ENCODE results near the gene CENPM. TPM values are rescaled to one million over a fixed set of nuclear protein-coding genes. Genes with fewer than 3 reads are reported as not detected.
"Not testable (repeated sequence)": the region's sequence is repeated elsewhere in the genome, so short reads cannot be mapped to it uniquely, and the experiment has no call there.

Gene CENPM
- total RNA-seq, 2 donors from 2014 or later = not detected

DNA sequence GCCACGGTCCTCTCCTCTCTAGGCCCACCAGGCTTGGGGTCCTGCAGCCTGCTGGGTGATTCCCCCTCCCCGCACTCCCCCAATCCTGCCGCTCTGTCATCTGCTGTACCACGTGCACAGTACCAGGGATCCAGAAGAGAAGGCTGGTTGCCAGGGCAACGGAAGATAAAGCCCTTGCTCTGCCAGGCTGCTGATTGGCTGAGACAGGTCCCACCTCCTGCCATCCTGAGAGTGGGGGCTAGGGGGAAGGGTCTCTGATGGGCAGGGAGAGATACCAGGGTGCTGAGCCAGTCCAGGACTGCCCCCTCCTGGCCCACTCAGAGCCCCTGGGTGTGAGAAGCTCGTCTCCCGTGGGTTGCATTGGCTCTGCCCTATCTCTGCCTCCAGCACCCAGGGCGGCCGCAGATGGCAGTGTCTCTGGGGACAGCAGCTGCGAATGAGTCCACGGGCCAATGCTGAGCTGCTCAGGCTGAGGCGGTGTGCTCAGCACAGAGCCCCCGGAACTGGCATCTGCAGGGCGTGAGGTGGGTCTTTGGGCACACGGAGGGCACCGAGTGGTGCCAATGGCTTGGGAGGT is 5.0 kb upstream of the CENPM start, which contains the start of gene SMIM45:
Gene SMIM45 (plus strand): TSS at position 253 of the 577 bp plus-strand sequence.
- H3K9me3 ChIP-seq = no peaks in the 10 kb centered on the region
- ATAC-seq (ENCODE audit: insufficient number of reproducible peaks, low FRiP score, low read depth) (no peak), DNase-seq (ENCODE audit: low spot score) (no peak)
- H3K4me1 ChIP-seq (ENCODE audit: control insufficient read depth in 1 of 2, low read depth in 2 of 2) = peaks cover 0 to 5% of the 10 kb centered on the region in 2 donors
- no peak within 1 kb of the TSS for H3K4me3 ChIP-seq
- H3K27me3 ChIP-seq (replicated peaks; ENCODE audit: insufficient read depth) = no peaks in the 10 kb centered on the region
- TF ChIP-seq, protein P1, sequence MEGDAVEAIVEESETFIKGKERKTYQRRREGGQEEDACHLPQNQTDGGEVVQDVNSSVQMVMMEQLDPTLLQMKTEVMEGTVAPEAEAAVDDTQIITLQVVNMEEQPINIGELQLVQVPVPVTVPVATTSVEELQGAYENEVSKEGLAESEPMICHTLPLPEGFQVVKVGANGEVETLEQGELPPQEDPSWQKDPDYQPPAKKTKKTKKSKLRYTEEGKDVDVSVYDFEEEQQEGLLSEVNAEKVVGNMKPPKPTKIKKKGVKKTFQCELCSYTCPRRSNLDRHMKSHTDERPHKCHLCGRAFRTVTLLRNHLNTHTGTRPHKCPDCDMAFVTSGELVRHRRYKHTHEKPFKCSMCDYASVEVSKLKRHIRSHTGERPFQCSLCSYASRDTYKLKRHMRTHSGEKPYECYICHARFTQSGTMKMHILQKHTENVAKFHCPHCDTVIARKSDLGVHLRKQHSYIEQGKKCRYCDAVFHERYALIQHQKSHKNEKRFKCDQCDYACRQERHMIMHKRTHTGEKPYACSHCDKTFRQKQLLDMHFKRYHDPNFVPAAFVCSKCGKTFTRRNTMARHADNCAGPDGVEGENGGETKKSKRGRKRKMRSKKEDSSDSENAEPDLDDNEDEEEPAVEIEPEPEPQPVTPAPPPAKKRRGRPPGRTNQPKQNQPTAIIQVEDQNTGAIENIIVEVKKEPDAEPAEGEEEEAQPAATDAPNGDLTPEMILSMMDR (IDR thresholded peaks at IDR 0.05) = no peak
- no peaks in the 10 kb centered on the region for H3K36me3 ChIP-seq
- H3K27ac ChIP-seq = no peak within 1 kb of the TSS

DNA sequence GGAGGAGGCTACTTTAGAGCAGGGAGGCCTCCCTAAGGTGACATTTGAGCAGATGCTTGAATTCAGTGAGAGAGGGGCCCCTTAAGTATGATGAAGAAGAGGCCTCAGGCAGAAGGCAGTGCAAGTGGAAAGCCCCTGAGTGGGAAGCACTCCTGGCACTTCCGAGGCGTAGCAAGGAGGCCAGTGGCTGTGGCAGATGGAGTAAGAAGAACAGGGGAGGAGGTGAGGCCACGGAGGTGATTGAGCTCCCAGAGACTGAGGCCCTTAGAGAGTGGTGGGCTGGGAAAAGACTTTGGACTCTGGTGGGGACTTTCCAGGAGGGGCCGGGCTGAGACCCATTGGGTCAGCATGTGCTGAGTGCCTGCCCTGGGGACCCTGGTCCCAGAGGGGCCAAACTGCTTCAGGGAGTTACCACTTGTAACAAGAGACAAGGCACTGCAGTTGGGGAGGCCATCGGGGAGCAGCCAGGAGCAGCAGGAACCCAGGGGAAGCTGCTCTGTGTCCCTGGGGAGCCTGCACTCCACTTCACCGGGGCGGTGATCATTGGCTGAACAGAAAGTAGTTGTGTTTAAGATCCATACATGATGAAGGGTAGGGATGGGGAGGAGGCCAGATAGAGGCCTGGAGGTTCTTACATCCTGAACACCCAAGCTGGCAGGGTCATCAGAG is 2.5 kb upstream of the CENPM start:
- Histone ChIP-seq H3K4me3 (no peak overlapping the region), H3K9me3 (no peaks in the 10 kb centered on the region), H3K4me1 (ENCODE audit: control insufficient read depth in 1 of 2, low read depth in 2 of 2) (peaks cover 6 to 16% of the 10 kb centered on the region in 2 donors), H3K27me3 (replicated peaks; ENCODE audit: insufficient read depth) (no peaks in the 10 kb centered on the region), H3K36me3 (no peaks in the 10 kb centered on the region), H3K27ac (no peak overlapping the region)
- no peak for ATAC-seq (ENCODE audit: insufficient number of reproducible peaks, low FRiP score, low read depth)
- no peak for DNase-seq (ENCODE audit: low spot score)
- TF ChIP-seq, protein P1 (IDR thresholded peaks at IDR 0.05) = no peak

DNA sequence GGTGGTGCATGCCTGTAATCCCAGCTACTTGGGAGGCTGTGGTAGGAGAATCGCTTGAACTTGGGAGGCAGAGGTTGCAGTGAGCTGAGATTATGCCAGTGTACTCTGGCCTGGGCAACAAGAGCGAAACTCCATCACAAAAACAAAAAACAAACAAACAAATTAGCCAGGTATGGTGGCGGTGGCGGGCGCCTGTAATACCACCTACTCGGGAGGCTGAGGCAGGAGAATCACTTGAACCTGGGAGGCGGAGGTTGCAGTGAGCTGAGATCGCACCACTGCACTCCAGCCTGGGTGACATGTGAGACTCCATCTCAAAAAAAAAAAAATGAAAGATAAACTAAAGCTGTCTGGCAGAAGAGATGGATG is 2.0 kb upstream of the CENPM start:
- not testable (repeated sequence) for H3K4me3 ChIP-seq; H3K27ac ChIP-seq; ATAC-seq (ENCODE audit: insufficient number of reproducible peaks, low FRiP score, low read depth); DNase-seq (ENCODE audit: low spot score); H3K36me3 ChIP-seq; H3K27me3 ChIP-seq (replicated peaks; ENCODE audit: insufficient read depth); H3K9me3 ChIP-seq
- H3K4me1 ChIP-seq (ENCODE audit: control insufficient read depth in 1 of 2, low read depth in 2 of 2) = peaks cover 6 to 16% of the 10 kb centered on the region in 2 donors

DNA sequence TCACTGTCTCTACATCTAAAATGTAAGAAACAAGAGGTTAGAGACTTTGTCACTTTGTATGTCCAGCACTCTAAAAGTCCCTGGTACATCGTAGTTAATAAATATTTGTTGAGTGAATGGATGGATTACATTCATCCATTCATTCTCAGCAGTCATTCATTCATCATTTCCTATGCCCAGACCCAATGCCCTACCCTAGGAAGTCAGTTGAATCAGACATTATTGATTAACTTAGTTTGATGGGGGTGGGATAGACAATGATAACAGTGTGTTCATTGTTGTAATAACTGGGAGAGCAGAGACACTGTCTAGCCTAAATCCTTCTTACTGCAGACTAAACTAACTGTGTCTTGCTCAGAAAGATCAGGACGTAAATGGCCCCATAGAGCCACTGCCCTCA is 1.2 kb upstream of the CENPM start:
- DNase-seq (ENCODE audit: low spot score) (no peak), ATAC-seq (ENCODE audit: insufficient number of reproducible peaks, low FRiP score, low read depth) (no peak)
- Histone ChIP-seq H3K27me3 (replicated peaks; ENCODE audit: insufficient read depth) (no peaks in the 10 kb centered on the region), H3K36me3 (no peaks in the 10 kb centered on the region), H3K4me1 (ENCODE audit: control insufficient read depth in 1 of 2, low read depth in 2 of 2) (peaks cover 6 to 16% of the 10 kb centered on the region in 2 donors), H3K27ac (no peak overlapping the region), H3K9me3 (no peaks in the 10 kb centered on the region), H3K4me3 (no peak overlapping the region)
- TF ChIP-seq, protein P1 (IDR thresholded peaks at IDR 0.05) = no peak

DNA sequence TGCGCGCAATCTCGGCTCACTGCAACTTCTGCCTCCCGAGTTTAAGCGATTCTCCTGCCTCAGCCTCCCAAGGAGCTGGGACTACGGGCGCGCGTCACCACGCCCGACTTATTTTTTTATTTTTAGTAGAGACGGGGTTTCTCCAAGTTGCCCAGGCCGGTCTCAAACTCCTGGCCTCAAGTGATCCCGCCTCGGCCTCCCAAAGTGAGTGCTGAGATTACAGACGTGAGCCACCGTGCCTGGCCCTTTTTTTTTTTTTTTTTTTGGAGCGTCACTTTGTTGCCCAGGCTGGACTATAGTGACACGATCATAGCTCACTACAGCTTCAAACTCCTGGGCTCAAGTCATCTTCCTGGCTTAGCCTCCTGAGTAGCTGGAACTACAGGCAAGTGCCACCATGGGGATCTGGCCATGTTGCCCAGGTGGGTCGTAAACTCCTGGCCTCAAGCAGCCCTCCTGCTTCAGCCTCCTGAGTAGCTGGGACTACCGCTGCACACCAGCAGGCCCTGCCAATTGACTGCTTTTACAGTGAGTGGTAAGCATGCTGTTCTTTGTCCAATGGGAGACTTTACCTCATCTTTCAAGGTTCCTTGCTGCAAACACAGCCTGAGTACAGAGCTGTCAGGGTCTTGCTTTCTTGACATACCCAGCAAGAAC is 600 bp upstream of the CENPM start:
- Histone ChIP-seq H3K36me3 (no peaks in the 10 kb centered on the region), H3K27me3 (replicated peaks; ENCODE audit: insufficient read depth) (no peaks in the 10 kb centered on the region), H3K4me1 (ENCODE audit: control insufficient read depth in 1 of 2, low read depth in 2 of 2) (peaks cover 6 to 16% of the 10 kb centered on the region in 2 donors), H3K4me3 (peak overlapping the region; percentile 85), H3K9me3 (no peaks in the 10 kb centered on the region), H3K27ac (no peak overlapping the region)
- no peak for DNase-seq (ENCODE audit: low spot score)
- TF ChIP-seq, protein P1 (IDR thresholded peaks at IDR 0.05) = no peak
- no peak for ATAC-seq (ENCODE audit: insufficient number of reproducible peaks, low FRiP score, low read depth)

Data from thoracic aorta (tissue), 2 donors.